ENCODE data around the gene VPS33B. TPM values are rescaled to one million over a fixed set of nuclear protein-coding genes. Genes with fewer than 3 reads are reported as not detected.

VPS33B gene
- total RNA-seq, 1 donor from 2014 or later, result 10.7 TPM

- Mint-ChIP-seq H3K27ac (ENCODE audit: unreplicated experiment) (no peak overlapping the region), H3K4me3 (ENCODE audit: unreplicated experiment) (no peak overlapping the region), H3K4me1 (ENCODE audit: low read depth) (no peaks in the 10 kb centered on the region), H3K36me3 (ENCODE audit: low read depth) (no peaks in the 10 kb centered on the region), H3K27me3 (ENCODE audit: low read depth) (peaks cover 22% of the 10 kb centered on the region), H3K9me3 (ENCODE audit: low read depth) (no peaks in the 10 kb centered on the region)
- no peak for DNase-seq (ENCODE audit: low spot score)
- no peak for TF ChIP-seq CTCF (IDR thresholded peaks at IDR 0.05)
Measured at GRCh38 chr15:91031796-91032195, 9.4 kb upstream of the VPS33B start.

GRCh38 chr15:91027677-91028076 lies 5.3 kb upstream of the VPS33B start:
- Mint-ChIP-seq H3K4me1 (ENCODE audit: low read depth) (peaks cover 5% of the 10 kb centered on the region), H3K27me3 (ENCODE audit: low read depth) (peaks cover 2% of the 10 kb centered on the region), H3K36me3 (ENCODE audit: low read depth) (no peaks in the 10 kb centered on the region), H3K27ac (ENCODE audit: unreplicated experiment) (no peak overlapping the region), H3K9me3 (ENCODE audit: low read depth) (no peaks in the 10 kb centered on the region), H3K4me3 (ENCODE audit: unreplicated experiment) (no peak overlapping the region)
- TF ChIP-seq CTCF (IDR thresholded peaks at IDR 0.05), result no peak
- no peak for DNase-seq (ENCODE audit: low spot score)

GRCh38 chr15:91023720-91024119 lies 1.3 kb upstream of the VPS33B start:
- no peaks in the 10 kb centered on the region for H3K36me3 Mint-ChIP-seq (ENCODE audit: low read depth)
- no peak for TF ChIP-seq CTCF (IDR thresholded peaks at IDR 0.05)
- no peak for DNase-seq (ENCODE audit: low spot score)
- no peak overlapping the region for H3K27ac Mint-ChIP-seq (ENCODE audit: unreplicated experiment)
- no peaks in the 10 kb centered on the region for H3K9me3 Mint-ChIP-seq (ENCODE audit: low read depth)
- H3K27me3 Mint-ChIP-seq (ENCODE audit: low read depth), result no peaks in the 10 kb centered on the region
- H3K4me1 Mint-ChIP-seq (ENCODE audit: low read depth), result peaks cover 28% of the 10 kb centered on the region
- H3K4me3 Mint-ChIP-seq (ENCODE audit: unreplicated experiment), result no peak overlapping the region

- H3K9me3 Mint-ChIP-seq (ENCODE audit: low read depth), result no peaks in the 10 kb centered on the region
- no peaks in the 10 kb centered on the region for H3K27me3 Mint-ChIP-seq (ENCODE audit: low read depth)
- no peaks in the 10 kb centered on the region for H3K36me3 Mint-ChIP-seq (ENCODE audit: low read depth)
- H3K27ac Mint-ChIP-seq (ENCODE audit: unreplicated experiment), result peak overlapping the region; percentile 90
- DNase-seq (ENCODE audit: low spot score), result no peak
- peak overlapping the region; percentile 95 for H3K4me3 Mint-ChIP-seq (ENCODE audit: unreplicated experiment)
- TF ChIP-seq CTCF (IDR thresholded peaks at IDR 0.05), result no peak
- peaks cover 28% of the 10 kb centered on the region for H3K4me1 Mint-ChIP-seq (ENCODE audit: low read depth)
Measured at GRCh38 chr15:91022832-91023129, 387 bp upstream of the VPS33B start.

- peaks cover 4% of the 10 kb centered on the region for H3K36me3 Mint-ChIP-seq (ENCODE audit: low read depth)
- H3K9me3 Mint-ChIP-seq (ENCODE audit: low read depth), result no peaks in the 10 kb centered on the region
- no peak for DNase-seq (ENCODE audit: low spot score)
- TF ChIP-seq CTCF (IDR thresholded peaks at IDR 0.05), result no peak
- H3K27ac Mint-ChIP-seq (ENCODE audit: unreplicated experiment), result peak overlapping the region; percentile 90
- no peaks in the 10 kb centered on the region for H3K27me3 Mint-ChIP-seq (ENCODE audit: low read depth)
- H3K4me3 Mint-ChIP-seq (ENCODE audit: unreplicated experiment), result peak overlapping the region; percentile 95
- H3K4me1 Mint-ChIP-seq (ENCODE audit: low read depth), result peaks cover 28% of the 10 kb centered on the region
Measured at GRCh38 chr15:91021516-91022074, 799 bp downstream of the VPS33B start.
